Esophagus squamous epithelium (tissue), 4 donors: Measurements from ENCODE around the gene MOGAT1.

Experiments
- CTCF ChIP-seq, 6 experiments: fragments of 450-650 bp in 4 of 6; fragments of 200-600 bp in 2 of 6; sonication (generic) in 2 of 6; IDR thresholded peaks; one replicate each; pipeline ENCODE4 v1.5.1; 2016 to 2019; ENCODE audit warnings: antibody characterized with exemption in 6 of 6, mild to moderate bottlenecking in 4 of 6, moderate library complexity in 4 of 6
- POLR2A ChIP-seq, 4 donors: fragments of 450-650 bp; IDR thresholded peaks; one replicate each; pipeline ENCODE4 v1.6.1; 2017; ENCODE audit warnings: antibody characterized with exemption in 4 of 4, mild to moderate bottlenecking in 4 of 4, moderate library complexity in 3 of 4

- TF ChIP-seq CTCF (IDR thresholded peaks at IDR 0.05): no peak
- no peak for TF ChIP-seq POLR2A (IDR thresholded peaks at IDR 0.05)
Observed at GRCh38 chr2:222686086-222686750, 14.8 kb downstream of the MOGAT1 start.
